GM12874 (cell line): Measurements from ENCODE around the gene PROKR2.

Source experiments
- TF ChIP-seq, protein P1 (sequence below): IDR thresholded peaks from 2 replicates; pipeline ENCODE4 v1.5.1; 2011; ENCODE audit warnings: low read depth, mild to moderate bottlenecking, control low read depth, low read length, moderate library complexity; ENCODE audit not compliant: insufficient read depth

PROKR2 gene

DNA sequence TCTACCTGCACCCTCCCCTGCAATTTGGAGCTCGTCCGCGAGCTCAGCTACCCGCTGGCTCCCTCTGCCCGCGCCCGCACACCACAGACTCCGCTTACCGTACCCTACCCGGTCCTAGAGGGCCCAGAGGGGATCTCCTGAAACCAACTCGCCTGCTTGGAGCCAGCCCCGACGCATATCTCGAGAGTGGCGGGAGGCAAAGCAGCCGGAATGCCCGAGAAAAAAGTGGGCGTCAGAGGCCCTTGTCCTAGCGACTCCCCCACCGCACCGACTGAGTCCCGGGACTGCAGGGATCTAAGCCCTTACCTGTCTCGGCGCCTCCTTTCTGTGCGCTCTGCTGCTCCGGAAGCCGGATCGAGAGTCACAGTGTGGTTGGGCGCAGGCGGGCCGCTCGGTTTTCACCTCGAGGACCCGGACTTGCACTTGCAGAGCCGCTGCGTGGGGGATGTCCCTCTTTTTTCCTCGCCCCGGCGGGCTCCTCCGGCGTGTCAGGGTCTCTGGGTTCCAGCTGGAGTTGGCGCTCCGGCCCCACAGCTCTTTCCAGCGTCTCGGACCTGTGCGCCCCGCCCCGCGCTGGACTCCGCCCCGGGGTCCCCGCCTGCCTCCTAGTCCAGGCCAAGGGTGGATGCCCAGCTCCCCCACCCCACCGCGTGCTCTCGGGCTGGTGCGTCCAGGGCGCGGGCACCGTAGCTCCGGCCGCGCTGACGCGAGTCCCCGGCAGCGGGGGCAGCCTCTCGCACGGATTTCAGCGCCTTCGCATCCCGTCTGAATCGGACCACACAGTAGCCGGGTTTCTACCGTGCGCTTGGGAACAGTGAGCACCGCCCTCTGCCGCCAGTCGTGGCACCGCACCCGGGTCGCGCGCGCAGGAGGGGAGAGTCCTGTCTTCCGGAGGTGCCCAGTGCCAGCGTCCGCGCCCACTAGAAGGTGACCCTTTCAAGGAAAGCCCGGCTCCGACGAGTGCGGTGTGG is at the start of gene PROKR2:
Gene PROKR2, minus strand, starts transcription at position 767 of the 971 bp plus-strand sequence. CDS start 2,585 bp downstream, outside the sequence.
- TF ChIP-seq, protein P1, sequence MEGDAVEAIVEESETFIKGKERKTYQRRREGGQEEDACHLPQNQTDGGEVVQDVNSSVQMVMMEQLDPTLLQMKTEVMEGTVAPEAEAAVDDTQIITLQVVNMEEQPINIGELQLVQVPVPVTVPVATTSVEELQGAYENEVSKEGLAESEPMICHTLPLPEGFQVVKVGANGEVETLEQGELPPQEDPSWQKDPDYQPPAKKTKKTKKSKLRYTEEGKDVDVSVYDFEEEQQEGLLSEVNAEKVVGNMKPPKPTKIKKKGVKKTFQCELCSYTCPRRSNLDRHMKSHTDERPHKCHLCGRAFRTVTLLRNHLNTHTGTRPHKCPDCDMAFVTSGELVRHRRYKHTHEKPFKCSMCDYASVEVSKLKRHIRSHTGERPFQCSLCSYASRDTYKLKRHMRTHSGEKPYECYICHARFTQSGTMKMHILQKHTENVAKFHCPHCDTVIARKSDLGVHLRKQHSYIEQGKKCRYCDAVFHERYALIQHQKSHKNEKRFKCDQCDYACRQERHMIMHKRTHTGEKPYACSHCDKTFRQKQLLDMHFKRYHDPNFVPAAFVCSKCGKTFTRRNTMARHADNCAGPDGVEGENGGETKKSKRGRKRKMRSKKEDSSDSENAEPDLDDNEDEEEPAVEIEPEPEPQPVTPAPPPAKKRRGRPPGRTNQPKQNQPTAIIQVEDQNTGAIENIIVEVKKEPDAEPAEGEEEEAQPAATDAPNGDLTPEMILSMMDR, result no peak

DNA sequence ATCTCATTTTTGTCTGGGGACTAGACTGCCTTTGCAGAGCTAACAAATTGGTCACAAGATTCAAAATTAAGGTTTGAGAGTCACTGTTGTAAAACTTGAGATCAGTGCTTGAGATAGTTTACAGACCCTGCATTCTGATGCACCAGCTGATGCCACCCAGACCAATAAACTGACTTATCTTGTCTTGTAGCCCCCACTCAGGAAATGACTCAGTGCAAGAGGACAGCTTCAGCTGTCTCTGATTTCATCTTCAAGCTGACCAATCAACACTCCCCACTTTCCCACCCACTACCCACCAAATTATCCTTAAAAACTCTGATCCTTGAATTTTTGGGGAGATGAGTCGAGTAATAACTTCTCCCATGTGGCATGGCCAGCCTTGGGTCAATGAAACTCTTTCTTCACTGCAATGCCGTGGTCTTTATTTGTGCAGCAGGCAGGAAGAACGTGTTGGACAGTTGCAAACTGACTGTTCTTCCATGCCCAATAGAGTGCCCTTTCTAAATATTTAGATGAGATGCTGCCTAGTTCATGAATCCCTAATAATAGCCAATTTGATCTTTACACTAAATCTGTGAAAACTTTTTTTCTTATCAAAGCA is 48.3 kb upstream of the PROKR2 start:
- TF ChIP-seq, protein P1, result no peak

DNA sequence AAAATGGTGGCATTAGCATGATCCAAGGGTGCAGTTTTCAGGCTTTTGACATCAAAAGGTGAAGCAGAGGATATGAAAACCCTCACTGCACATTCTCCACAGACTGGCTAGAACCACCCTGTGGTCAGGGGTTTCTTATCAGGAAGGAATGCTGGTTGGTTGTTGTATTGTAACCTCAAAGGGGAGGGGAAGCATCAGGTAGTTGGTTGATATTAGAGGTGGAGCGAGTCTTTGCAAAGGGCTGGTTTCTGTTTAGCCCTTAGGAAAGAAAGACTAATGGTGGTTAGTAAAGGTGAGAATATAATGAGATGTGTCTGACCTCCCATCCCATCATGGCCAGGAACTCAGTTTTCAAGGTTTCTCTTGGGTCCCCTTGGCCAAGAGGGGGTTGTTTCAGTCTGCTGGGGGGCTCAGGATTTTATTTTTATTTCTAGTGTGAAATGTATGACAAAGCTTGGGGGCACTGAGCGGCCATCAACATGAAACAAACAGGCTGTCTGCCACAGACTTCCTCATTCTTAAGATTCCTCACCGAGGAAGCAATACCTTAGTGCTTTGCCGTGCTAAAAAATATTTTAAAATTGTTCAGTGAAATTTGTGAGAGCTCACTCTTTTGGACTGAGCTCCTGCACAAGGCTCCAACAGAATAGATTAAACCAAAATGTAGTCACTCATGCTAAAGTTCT is 47.5 kb upstream of the PROKR2 start:
- TF ChIP-seq, protein P1, result no peak

DNA sequence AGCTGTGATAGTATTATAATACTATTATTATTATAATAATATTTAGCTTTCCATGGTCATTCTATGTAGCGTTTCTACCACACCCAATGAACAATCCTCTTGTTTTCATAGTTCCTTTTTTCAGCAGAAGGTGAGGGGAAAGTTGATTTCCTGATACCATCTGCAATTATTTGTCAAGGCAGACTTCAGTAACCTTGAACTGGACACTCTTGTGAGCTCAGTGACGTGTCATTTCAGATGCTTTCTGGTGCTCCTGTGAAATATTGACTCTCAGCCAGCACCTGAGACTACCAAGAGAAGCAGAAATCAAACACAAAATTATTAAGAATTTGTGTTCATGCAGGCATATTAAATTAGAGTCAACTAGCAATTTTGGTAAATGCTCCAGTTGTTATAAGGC is 46.0 kb upstream of the PROKR2 start:
- TF ChIP-seq, protein P1, result no peak

DNA sequence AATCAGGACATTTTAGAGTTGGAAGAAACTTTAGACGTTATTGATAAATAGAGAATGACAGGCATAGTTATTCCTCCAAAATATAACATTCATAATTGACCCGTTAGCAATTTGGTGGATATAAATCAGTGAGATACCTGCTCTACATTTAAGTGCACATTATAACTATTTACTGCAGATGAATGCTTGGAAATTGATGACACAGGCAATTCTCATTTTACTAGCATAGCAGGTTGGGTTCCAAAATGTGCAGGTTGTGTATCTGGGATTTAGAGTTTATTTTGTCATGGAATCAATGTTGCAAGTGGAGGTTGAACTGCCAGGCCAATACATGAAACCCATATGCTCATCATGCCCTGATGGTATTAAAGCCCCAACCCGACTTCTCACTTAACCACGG is 44.4 kb upstream of the PROKR2 start:
- TF ChIP-seq, protein P1, result no peak

DNA sequence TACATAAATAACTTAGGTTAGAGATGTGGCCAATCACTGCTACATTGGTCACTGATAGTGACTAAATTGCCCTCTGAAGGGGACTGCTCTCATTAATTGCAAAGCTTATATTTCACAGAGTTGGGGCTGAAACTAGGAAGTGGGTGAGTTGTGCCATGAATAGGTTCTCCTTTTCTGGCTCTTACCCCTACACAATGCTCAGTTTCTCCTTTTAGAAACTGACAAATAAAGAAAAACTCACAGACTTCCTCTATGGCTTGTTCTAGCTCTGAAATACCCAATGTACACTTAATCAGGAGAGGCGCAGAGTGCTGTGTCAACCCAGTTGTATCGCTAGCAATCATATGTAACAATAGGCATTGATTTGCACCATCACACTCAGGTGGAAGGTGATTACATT is 41.2 kb upstream of the PROKR2 start:
- TF ChIP-seq, protein P1, result no peak

DNA sequence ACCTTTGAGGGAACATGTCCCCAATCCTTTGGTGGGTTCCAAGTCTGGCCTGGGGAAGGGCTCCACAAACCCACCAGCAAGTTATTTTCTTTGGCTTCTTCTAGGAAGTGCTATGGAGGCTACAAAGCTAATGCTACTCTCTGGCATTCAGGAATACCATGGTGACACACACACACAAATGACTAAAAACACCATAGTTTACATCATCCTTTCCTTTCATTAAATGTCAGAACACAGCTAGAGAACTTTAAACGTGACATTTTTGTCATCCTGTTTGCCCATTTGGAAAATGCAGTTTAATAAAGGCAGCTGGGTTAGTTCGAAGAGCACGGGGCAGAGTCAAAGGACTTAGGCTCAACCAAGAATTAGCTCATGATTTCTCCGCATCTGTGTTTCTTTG is 40.2 kb upstream of the PROKR2 start:
- TF ChIP-seq, protein P1, result no peak
